Keratinocyte (primary cell): ENCODE data around the gene HORMAD2. TPM values are rescaled to one million over a fixed set of nuclear protein-coding genes. Genes with fewer than 3 reads are reported as not detected.

Source experiments
- DNase-seq: peaks from one replicate; pipeline ENCODE4 v3.0.0-alpha.2; 2011; ENCODE audit warnings: low read depth, missing footprints, low spot score
- FAIRE-seq: peaks from 2 replicates; lab custom pipeline; 2011; peaks lifted over from hg19 to GRCh38; lab: Jason Lieb, UNC
- H2AFZ ChIP-seq: 2 replicates; pipeline ENCODE4 v1.6.0; 2012; ENCODE audit warnings: low read length, control low read depth, inconsistent platforms; ENCODE audit not compliant: control insufficient read depth
- H3K27ac ChIP-seq: 2 replicates; pipeline ENCODE4 v1.5.1; 2011; ENCODE audit warnings: low read length; ENCODE audit not compliant: control insufficient read depth, insufficient read depth
- H3K27me3 ChIP-seq: 3 replicates; pipeline ENCODE4 v1.6.0; 2011; ENCODE audit warnings: low read length; ENCODE audit not compliant: control insufficient read depth, insufficient read depth; ENCODE audit errors: extremely low read depth
- H3K36me3 ChIP-seq, 2 experiments: 2 replicates in 1 of 2; 3 replicates in 1 of 2; pipeline ENCODE4 v1.5.1; 2011; ENCODE audit warnings: low read length in 2 of 2, mild to moderate bottlenecking in 1 of 2; ENCODE audit not compliant: control insufficient read depth in 2 of 2, insufficient read depth in 2 of 2; ENCODE audit errors: extremely low read depth in 1 of 2
- H3K4me1 ChIP-seq: 3 replicates; pipeline ENCODE4 v1.5.1; 2011; ENCODE audit warnings: low read length; ENCODE audit not compliant: control insufficient read depth, insufficient read depth; ENCODE audit errors: extremely low read depth
- H3K4me2 ChIP-seq: 3 replicates; pipeline ENCODE4 v1.6.0; 2011; ENCODE audit warnings: low read depth, low read length; ENCODE audit not compliant: control insufficient read depth, insufficient read depth; ENCODE audit errors: extremely low read depth
- H3K4me3 ChIP-seq, 3 experiments: fragments of 200-600 bp in 1 of 3; sonication (generic) in 1 of 3; 2 replicates in 2 of 3; 3 replicates in 1 of 3; pipeline ENCODE4 v1.5.1; 2011 to 2016; ENCODE audit warnings: low read length in 3 of 3, mild to moderate bottlenecking in 3 of 3, control low read depth in 2 of 3, inconsistent platforms in 1 of 3, low read depth in 1 of 3, mixed read lengths in 1 of 3, mixed run types in 1 of 3, moderate library complexity in 1 of 3; ENCODE audit not compliant: control insufficient read depth in 2 of 3, insufficient read depth in 2 of 3; ENCODE audit errors: extremely low read depth in 1 of 3
- H3K79me2 ChIP-seq: 2 replicates; pipeline ENCODE4 v1.6.0; 2012; ENCODE audit warnings: low read length; ENCODE audit not compliant: control insufficient read depth, insufficient read depth
- H3K9ac ChIP-seq: 3 replicates; pipeline ENCODE4 v1.6.0; 2011; ENCODE audit warnings: low read length; ENCODE audit not compliant: control insufficient read depth, insufficient read depth; ENCODE audit errors: extremely low read depth
- H3K9me1 ChIP-seq: 3 replicates; pipeline ENCODE4 v1.6.0; 2011; ENCODE audit warnings: low read length; ENCODE audit not compliant: control insufficient read depth, insufficient read depth; ENCODE audit errors: extremely low read depth
- H3K9me3 ChIP-seq: 2 replicates; pipeline ENCODE4 v1.5.1; 2012; ENCODE audit warnings: low read depth, low read length; ENCODE audit not compliant: control insufficient read depth
- H4K20me1 ChIP-seq: 3 replicates; pipeline ENCODE4 v1.6.0; 2011; ENCODE audit warnings: low read length; ENCODE audit not compliant: control insufficient read depth, insufficient read depth; ENCODE audit errors: extremely low read depth
- CTCF ChIP-seq, 3 experiments: IDR thresholded peaks in 1 of 3; conservative IDR thresholded peaks in 1 of 3; optimal IDR thresholded peaks in 1 of 3; 2 replicates in 2 of 3; 3 replicates in 1 of 3; pipeline versions ENCODE3 to v1.5.1; 2011; ENCODE audit warnings: low read length in 3 of 3, mild to moderate bottlenecking in 3 of 3, moderate library complexity in 2 of 3, control low read depth in 1 of 3, inconsistent platforms in 1 of 3; ENCODE audit not compliant: insufficient read depth in 2 of 3; ENCODE audit errors: extremely low read depth in 1 of 3
- EZH2 ChIP-seq: IDR thresholded peaks from one replicate; pipeline ENCODE4 v1.6.1; 2012; ENCODE audit warnings: inconsistent platforms, mild to moderate bottlenecking, low read length, moderate library complexity
- dilution Hi-C: fragments of 300-500 bp; cut with MboI; formaldehyde crosslinking; loops from one replicate; pipeline ENCODE4 v1.7.0; 2020; ENCODE audit warnings: low sequenced_read_pairs; ENCODE audit not compliant: extremely low pct_ligation_motif_present
- polyA plus RNA-seq, 5 experiments: library from polyadenylated mRNA; depleted of rRNA in 3 of 5; stranded (reverse) in 3 of 5; stranded (forward) in 1 of 5; unstranded in 1 of 5; fragments of >200 nt; gene quantifications; 1 replicate in 1 of 5; 2 replicates in 3 of 5; 3 replicates in 1 of 5; pipeline versions ENCODE4 v1.2.1 to v1.2.3, GENCODE V29; 2011 to 2012; ENCODE audit warnings: missing spikeins in 2 of 5, low read depth in 1 of 5, low replicate concordance in 1 of 5

HORMAD2 gene
- polyA plus RNA-seq, 1 donor (not counting 4 experiments of a cell fraction or from before 2014, with no cell fraction given): not detected

GRCh38 chr22:30115705-30116104, 35.4 kb downstream of the HORMAD2 start:
- FAIRE-seq (peak; percentile 20), DNase-seq (no peak)
- no peaks in the 10 kb centered on the region for H3K27me3 ChIP-seq
- no peaks in the 10 kb centered on the region for H3K79me2 ChIP-seq
- H4K20me1 ChIP-seq: no peaks in the 10 kb centered on the region
- no peak overlapping the region for H2AFZ ChIP-seq
- H3K4me1 ChIP-seq: peaks cover 11% of the 10 kb centered on the region
- no peaks in the 10 kb centered on the region for H3K9me1 ChIP-seq
- no peak overlapping the region for H3K4me2 ChIP-seq
- no peak overlapping the region for H3K27ac ChIP-seq
- no peak overlapping the region for H3K4me3 ChIP-seq
- H3K9me3 ChIP-seq: no peaks in the 10 kb centered on the region
- dilution Hi-C loops: no loop called here
- TF ChIP-seq EZH2 (no peak), CTCF (optimal IDR thresholded peaks at IDR 0.05 in 1 of 3, IDR thresholded peaks at IDR 0.05 in 1 of 3, conservative IDR thresholded peaks at IDR 0.05 in 1 of 3; ENCODE audit: extremely low read depth in 1 of 3, insufficient read depth in 2 of 3, low read length in 3 of 3) (no peak)
- no peaks in the 10 kb centered on the region for H3K36me3 ChIP-seq
- H3K9ac ChIP-seq: no peak overlapping the region

- no peaks in the 10 kb centered on the region for H3K9me1 ChIP-seq
- no peaks in the 10 kb centered on the region for H3K9me3 ChIP-seq
- no peak overlapping the region for H3K27ac ChIP-seq
- no peak overlapping the region for H3K4me3 ChIP-seq
- H2AFZ ChIP-seq: no peak overlapping the region
- H3K4me1 ChIP-seq: peaks cover 11% of the 10 kb centered on the region
- TF ChIP-seq EZH2: no peak
- no peak for TF ChIP-seq CTCF (optimal IDR thresholded peaks at IDR 0.05 in 1 of 3, IDR thresholded peaks at IDR 0.05 in 1 of 3, conservative IDR thresholded peaks at IDR 0.05 in 1 of 3; ENCODE audit: extremely low read depth in 1 of 3, insufficient read depth in 2 of 3, low read length in 3 of 3)
- no peak overlapping the region for H3K4me2 ChIP-seq
- no peaks in the 10 kb centered on the region for H4K20me1 ChIP-seq
- DNase-seq (peak; percentile 9), FAIRE-seq (peak; percentile 64)
- dilution Hi-C loops: no loop called here
- H3K27me3 ChIP-seq: no peaks in the 10 kb centered on the region
- no peak overlapping the region for H3K9ac ChIP-seq
- H3K79me2 ChIP-seq: no peaks in the 10 kb centered on the region
- H3K36me3 ChIP-seq: no peaks in the 10 kb centered on the region
These were observed 36.3 kb downstream of the HORMAD2 start for GRCh38 chr22:30116362-30117117.
